GM12891 (cell line): ENCODE results near the gene AKAP8.

ENCODE experiments used
- POLR2A ChIP-seq: IDR thresholded peaks from 2 replicates; pipeline ENCODE4 v1.6.1; 2011; ENCODE audit warnings: low read depth, low read length, control low read depth
- POLR2AphosphoS5 ChIP-seq: IDR thresholded peaks from 2 replicates; pipeline ENCODE4 v1.6.1; 2011; ENCODE audit warnings: low read depth, low read length, control low read depth
- SPI1 ChIP-seq: IDR thresholded peaks from 2 replicates; pipeline ENCODE4 v1.6.1; 2011; ENCODE audit warnings: low read depth, low read length, control low read depth

DNA sequence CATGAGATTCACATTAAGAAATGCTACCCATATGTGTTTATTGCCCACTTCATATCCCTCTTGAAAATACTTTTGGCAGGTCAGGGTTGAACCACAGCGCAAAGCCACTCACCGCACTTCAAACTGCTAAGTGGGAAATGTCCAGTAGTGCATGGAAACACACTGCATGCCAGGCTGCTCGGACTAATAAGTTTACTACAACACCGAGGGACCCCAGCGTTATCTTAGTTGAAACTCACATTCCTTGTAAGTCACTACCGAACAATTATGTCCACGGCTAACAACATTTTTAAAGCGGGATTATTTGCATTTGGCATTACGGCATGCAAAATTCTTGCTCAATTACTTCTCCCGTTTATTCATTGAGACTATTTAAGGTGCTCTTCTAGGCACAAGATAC, 51.3 kb downstream of the AKAP8 start:
- TF ChIP-seq POLR2A: no peak
- TF ChIP-seq POLR2AphosphoS5: no peak
- no peak for TF ChIP-seq SPI1
